Smooth muscle cell (in vitro differentiated cells): Measurements from ENCODE around the gene SLC25A11. TPM values are rescaled to one million over a fixed set of nuclear protein-coding genes. Genes with fewer than 3 reads are reported as not detected.

Source experiments
- DNase-seq: peaks from one replicate; lab custom pipeline; 2025; ENCODE audit not compliant: unreplicated experiment; lab: John Stamatoyannopoulos, UW
- H2AFZ ChIP-seq: fragments of 200-600 bp; sonication (generic); 2 replicates; pipeline ENCODE4 v1.6.0; 2016; ENCODE audit warnings: antibody characterized with exemption, low read depth, mild to moderate bottlenecking
- H3F3A ChIP-seq: fragments of 200-600 bp; sonication (generic); 2 replicates; pipeline ENCODE4 v1.6.0; 2017; ENCODE audit warnings: antibody characterized with exemption, low read depth
- H3K27ac ChIP-seq: fragments of 200-600 bp; sonication (generic); 2 replicates; pipeline ENCODE4 v1.5.1; 2016; ENCODE audit warnings: low read depth, mild to moderate bottlenecking
- H3K27me3 ChIP-seq: fragments of 200-600 bp; sonication (generic); 2 replicates; pipeline ENCODE4 v1.6.1; 2016; ENCODE audit warnings: low read depth, mild to moderate bottlenecking
- H3K36me3 ChIP-seq: fragments of 200-600 bp; sonication (generic); 2 replicates; pipeline ENCODE4 v1.5.1; 2016; ENCODE audit warnings: low read depth
- H3K4me1 ChIP-seq: fragments of 200-600 bp; sonication (generic); 2 replicates; pipeline ENCODE4 v1.5.1; 2016; ENCODE audit warnings: low read depth
- H3K4me2 ChIP-seq: fragments of 200-600 bp; sonication (generic); 2 replicates; pipeline ENCODE4 v1.6.0; 2016; ENCODE audit warnings: mild to moderate bottlenecking
- H3K4me3 ChIP-seq: fragments of 200-600 bp; sonication (generic); 2 replicates; pipeline ENCODE4 v1.5.1; 2016; ENCODE audit warnings: mild to moderate bottlenecking
- H3K79me2 ChIP-seq: fragments of 200-600 bp; sonication (generic); 2 replicates; pipeline ENCODE4 v1.6.0; 2016; ENCODE audit warnings: low read depth, mild to moderate bottlenecking
- H3K9ac ChIP-seq: fragments of 200-600 bp; sonication (generic); 2 replicates; pipeline ENCODE4 v1.6.0; 2016; ENCODE audit warnings: low read depth
- H3K9me3 ChIP-seq: fragments of 200-600 bp; sonication (generic); replicated peaks from 2 replicates; pipeline ENCODE4 v1.5.1; 2016; ENCODE audit warnings: low read depth
- H4K20me1 ChIP-seq: fragments of 200-600 bp; sonication (generic); 2 replicates; pipeline ENCODE4 v1.6.0; 2016; ENCODE audit warnings: low read depth
- WGBS: methylation state at CpG from one replicate; pipeline ENCODE4 v1.1.7; 2016; ENCODE audit warnings: low lambda C conversion rate; 5-methylcytosine and 5-hydroxymethylcytosine counted together
- polyA plus RNA-seq: library from polyadenylated mRNA; unstranded; fragments of >200 nt; fragmentation: Nextera tagmentation; extraction: Ambion mirVana; gene quantifications from 2 replicates; pipeline ENCODE4 v1.2.1, GENCODE V29; 2016
- total RNA-seq: library from RNA; depleted of rRNA; stranded (reverse); fragments of >200 nt; gene quantifications from 2 replicates; pipeline ENCODE4 v1.2.3, GENCODE V29; 2014
- TF ChIP-seq, protein P1 (sequence below): fragments of 200-600 bp; sonication (generic); IDR thresholded peaks from 2 replicates; pipeline ENCODE4 v1.5.1; 2017; ENCODE audit warnings: borderline replicate concordance, mild to moderate bottlenecking, antibody characterized with exemption; ENCODE audit not compliant: insufficient read depth, poor library complexity, severe bottlenecking

The SLC25A11 gene
- total and polyA plus RNA-seq, 2 experiments from 2014 or later = 29.9 to 67.5 TPM

DNA sequence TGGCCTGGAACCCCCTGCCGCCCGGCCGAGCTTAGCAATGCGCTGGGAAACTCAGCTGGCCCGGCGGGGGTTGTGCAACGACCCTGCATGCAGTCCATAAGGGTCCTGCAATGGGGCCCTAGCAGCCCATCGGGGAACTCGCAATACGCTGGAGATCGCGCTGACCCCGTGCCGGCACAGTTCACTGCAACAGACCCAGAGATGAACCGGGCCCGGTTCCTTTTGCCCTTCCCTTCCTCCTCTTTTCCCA lies 375 bp downstream of the SLC25A11 start:
- Histone ChIP-seq H3K27ac (peak overlapping the region; percentile 92), H3K9ac (peak overlapping the region; percentile 59), H3K4me3 (peak overlapping the region; percentile 77), H3K36me3 (no peaks in the 10 kb centered on the region), H3K27me3 (no peaks in the 10 kb centered on the region), H3K4me2 (peak overlapping the region; percentile 95), H2AFZ (peak overlapping the region; percentile 6), H3K9me3 (no peaks in the 10 kb centered on the region), H3F3A (peaks cover 21% of the 10 kb centered on the region), H3K79me2 (peaks cover 43% of the 10 kb centered on the region), H4K20me1 (peaks cover 8% of the 10 kb centered on the region), H3K4me1 (peaks cover 12% of the 10 kb centered on the region)
- TF ChIP-seq, protein P1, sequence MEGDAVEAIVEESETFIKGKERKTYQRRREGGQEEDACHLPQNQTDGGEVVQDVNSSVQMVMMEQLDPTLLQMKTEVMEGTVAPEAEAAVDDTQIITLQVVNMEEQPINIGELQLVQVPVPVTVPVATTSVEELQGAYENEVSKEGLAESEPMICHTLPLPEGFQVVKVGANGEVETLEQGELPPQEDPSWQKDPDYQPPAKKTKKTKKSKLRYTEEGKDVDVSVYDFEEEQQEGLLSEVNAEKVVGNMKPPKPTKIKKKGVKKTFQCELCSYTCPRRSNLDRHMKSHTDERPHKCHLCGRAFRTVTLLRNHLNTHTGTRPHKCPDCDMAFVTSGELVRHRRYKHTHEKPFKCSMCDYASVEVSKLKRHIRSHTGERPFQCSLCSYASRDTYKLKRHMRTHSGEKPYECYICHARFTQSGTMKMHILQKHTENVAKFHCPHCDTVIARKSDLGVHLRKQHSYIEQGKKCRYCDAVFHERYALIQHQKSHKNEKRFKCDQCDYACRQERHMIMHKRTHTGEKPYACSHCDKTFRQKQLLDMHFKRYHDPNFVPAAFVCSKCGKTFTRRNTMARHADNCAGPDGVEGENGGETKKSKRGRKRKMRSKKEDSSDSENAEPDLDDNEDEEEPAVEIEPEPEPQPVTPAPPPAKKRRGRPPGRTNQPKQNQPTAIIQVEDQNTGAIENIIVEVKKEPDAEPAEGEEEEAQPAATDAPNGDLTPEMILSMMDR = no peak
- DNase-seq = no peak
- WGBS = 2% methylated on average over 16 of the region's 16 CpGs

DNA sequence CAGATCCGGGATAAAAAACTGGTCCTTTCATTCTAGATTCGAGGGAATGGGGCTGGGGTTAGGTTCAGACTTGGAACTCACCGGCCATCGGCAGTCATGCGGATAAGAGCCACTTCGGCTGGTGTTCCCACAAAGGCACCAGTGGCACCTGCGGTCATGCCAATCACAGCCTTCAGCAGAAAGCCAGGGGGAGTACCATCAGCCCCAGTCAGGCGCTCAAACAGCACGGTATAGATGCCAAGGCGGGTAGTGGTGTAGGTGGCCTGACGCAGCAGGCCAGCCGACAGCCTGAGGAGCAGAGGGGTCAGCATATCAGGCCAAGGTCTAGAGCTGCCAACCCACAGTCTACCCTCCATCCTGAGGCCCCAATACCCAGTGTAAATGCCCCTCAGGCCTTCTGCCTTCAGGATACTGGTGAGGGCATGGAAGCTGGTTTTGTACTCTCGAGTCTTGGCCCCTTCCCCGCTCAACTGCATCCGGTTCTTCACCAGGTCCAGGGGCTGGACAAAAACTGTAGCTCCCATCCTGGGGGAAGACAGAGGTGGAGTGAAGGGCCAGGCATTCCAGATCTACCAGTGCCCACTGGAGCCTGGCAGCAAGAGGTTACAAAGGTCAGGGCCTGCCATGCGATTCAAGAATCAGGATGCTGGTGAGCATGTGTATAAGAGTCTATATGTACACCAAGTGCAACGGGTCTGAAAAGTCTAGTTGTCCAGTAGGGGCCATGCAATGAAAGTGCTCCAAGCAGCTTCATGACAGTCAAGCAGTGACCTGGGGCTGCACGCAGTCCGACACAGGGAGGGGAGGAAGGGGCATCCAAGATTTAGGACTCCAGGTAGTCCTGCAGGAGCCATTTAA lies 929 bp downstream of the SLC25A11 start:
- no peaks in the 10 kb centered on the region for H3K27me3 ChIP-seq
- H3K4me3 ChIP-seq = peak overlapping the region; percentile 77
- peak overlapping the region; percentile 95 for H3K4me2 ChIP-seq
- H3K9ac ChIP-seq = peak overlapping the region; percentile 59
- TF ChIP-seq, protein P1 = no peak
- 75% methylated on average over 19 of the region's 19 CpGs for WGBS
- H3K79me2 ChIP-seq = peaks cover 38% of the 10 kb centered on the region
- no peak for DNase-seq
- no peaks in the 10 kb centered on the region for H3K9me3 ChIP-seq
- H3K27ac ChIP-seq = peak overlapping the region; percentile 92
- H3K36me3 ChIP-seq = no peaks in the 10 kb centered on the region
- no peak overlapping the region for H2AFZ ChIP-seq
- peaks cover 17% of the 10 kb centered on the region for H3F3A ChIP-seq
- peaks cover 12% of the 10 kb centered on the region for H3K4me1 ChIP-seq
- H4K20me1 ChIP-seq = peaks cover 4% of the 10 kb centered on the region

DNA sequence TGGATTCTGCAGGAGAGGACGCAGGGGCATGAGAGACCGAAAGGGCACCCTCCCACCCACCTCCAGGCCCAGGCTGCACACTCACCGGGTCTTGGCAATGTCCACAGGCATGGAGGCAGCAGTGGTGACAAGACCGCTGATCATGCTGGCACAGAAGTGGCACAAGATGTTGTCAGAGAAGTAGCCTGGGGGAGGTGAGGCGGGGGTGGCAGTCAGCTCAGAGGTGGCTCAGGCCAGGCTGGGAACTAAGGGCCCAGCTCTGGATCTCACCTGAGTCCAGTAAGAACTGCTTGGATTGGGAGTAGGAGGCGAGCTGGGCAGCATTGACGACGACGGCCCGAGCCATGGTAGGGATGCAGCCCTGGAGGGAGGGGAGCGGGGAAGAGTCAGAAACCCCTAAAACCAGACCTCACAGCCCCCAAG lies 1.8 kb downstream of the SLC25A11 start:
- H3K4me1 ChIP-seq = peaks cover 12% of the 10 kb centered on the region
- H2AFZ ChIP-seq = no peak overlapping the region
- 98% methylated on average over 11 of the region's 11 CpGs for WGBS
- peaks cover 12% of the 10 kb centered on the region for H3F3A ChIP-seq
- no peak overlapping the region for H3K27ac ChIP-seq
- H4K20me1 ChIP-seq = peaks cover 4% of the 10 kb centered on the region
- H3K4me2 ChIP-seq = peak overlapping the region; percentile 95
- no peak overlapping the region for H3K4me3 ChIP-seq
- H3K27me3 ChIP-seq = no peaks in the 10 kb centered on the region
- no peak for DNase-seq
- no peak overlapping the region for H3K9ac ChIP-seq
- H3K79me2 ChIP-seq = peaks cover 31% of the 10 kb centered on the region
- TF ChIP-seq, protein P1 = no peak
- H3K9me3 ChIP-seq = no peaks in the 10 kb centered on the region
- H3K36me3 ChIP-seq = no peaks in the 10 kb centered on the region

DNA sequence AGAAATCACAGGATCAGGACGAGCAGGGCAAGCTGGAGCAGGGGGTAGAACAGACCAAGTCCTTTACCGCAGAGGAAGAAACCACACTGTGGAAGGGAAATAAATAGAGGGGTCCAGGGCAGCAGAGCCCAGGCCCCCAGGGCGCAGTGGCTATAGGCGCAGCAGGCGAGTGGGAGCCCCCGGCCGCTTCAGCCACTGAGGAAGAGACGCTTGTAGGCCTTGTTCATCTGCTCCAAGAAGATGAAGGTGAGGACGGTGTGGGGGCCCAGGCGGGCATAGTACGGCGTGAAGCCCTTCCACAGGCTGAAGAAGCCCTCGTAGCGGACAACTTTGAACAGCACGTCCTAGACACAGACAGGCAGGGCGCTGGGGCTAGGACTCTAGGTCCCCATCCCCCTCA lies 2.3 kb downstream of the SLC25A11 start:
- 90% methylated on average over 15 of the region's 16 CpGs for WGBS
- H4K20me1 ChIP-seq = peaks cover 4% of the 10 kb centered on the region
- H3K27me3 ChIP-seq = no peaks in the 10 kb centered on the region
- peaks cover 28% of the 10 kb centered on the region for H3K79me2 ChIP-seq
- no peak overlapping the region for H2AFZ ChIP-seq
- H3K9ac ChIP-seq = no peak overlapping the region
- H3K4me1 ChIP-seq = peaks cover 12% of the 10 kb centered on the region
- no peaks in the 10 kb centered on the region for H3K9me3 ChIP-seq
- H3K4me3 ChIP-seq = no peak overlapping the region
- DNase-seq = no peak
- H3K27ac ChIP-seq = no peak overlapping the region
- H3K4me2 ChIP-seq = no peak overlapping the region
- TF ChIP-seq, protein P1 = no peak
- peaks cover 7% of the 10 kb centered on the region for H3F3A ChIP-seq
- H3K36me3 ChIP-seq = no peaks in the 10 kb centered on the region
